ENCODE data around the gene BTBD16.

The BTBD16 gene

DNA sequence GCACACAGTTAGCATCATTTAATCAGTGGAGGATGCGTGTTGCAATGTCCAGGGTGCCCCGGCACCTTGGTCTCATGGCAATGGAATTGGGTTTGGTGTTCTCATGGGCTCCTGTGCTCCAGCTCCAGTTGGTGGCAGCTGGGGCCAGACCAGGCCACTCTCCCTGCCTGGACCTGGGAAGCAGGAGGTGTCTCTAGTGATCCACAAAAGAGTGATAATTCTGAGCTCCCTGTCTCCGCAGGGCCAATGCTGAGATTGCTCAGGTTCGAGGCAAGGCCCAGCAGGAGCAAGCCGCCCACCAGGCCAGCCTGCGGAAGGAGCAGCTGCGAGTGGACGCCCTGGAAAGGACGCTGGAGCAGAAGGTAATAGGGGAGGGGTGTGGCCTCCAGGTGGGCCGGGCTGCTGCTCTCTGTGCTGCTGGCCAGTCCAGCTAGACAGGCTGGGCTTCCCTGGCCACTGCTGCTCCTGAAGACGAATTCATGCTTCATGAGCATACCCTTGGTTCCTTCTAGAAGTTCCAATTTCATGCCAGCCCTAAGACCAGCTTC is 21.7 kb upstream of the BTBD16 start:
- DNase-seq (ENCODE audit: low read depth) = no peak
- Histone ChIP-seq H3K36me3 (ENCODE audit: control insufficient read depth, insufficient read depth, low read length, severe bottlenecking) (peaks cover 35% of the 10 kb centered on the region), H3K27me3 (replicated peaks; ENCODE audit: control insufficient read depth, insufficient read depth, low read length) (no peaks in the 10 kb centered on the region), H3K9me3 (ENCODE audit: control insufficient read depth, low read length) (no peaks in the 10 kb centered on the region), H3K9ac (ENCODE audit: low read length) (no peak overlapping the region), H3K4me3 (ENCODE audit: low read length) (no peak overlapping the region), H3K4me1 (ENCODE audit: control insufficient read depth, insufficient read depth, low read length) (no peaks in the 10 kb centered on the region)

DNA sequence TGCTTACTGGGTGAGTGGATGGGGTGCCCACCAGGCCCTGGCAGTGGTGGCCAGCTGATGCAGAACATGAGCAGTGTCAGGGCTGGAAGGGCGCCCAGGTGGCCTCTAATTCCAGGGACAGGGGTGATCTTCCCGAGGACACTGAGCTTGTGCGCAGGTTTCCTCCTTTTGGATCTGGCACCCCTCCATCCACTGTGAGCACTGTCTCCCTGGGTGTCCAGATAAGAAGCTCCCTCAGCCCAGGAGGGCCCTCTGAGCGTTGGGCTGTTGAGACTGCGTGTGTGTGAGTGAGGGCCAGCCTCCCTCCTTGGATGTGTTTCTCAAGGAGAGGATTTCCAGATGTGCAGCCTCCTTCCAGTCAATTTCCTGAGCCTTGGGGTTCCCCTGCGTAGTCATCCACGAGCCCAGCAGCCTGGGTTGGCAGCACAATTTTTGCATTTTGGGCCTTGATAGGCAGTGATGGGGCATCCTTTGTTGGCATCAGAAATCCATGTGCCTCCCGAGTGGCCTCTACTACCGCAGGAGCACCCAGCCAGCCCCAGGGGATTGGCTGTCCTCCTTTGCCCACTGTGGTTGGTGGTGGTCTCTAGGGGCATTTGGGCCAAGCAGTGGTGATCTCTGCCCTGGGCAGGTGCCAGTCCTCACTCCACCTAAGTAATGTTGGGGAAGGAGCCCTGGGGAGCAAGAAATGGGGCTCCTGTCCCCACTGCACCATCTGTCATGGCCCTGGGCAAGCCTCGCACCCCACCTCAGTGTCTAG is 20.9 kb upstream of the BTBD16 start:
- peaks cover 37% of the 10 kb centered on the region for H3K36me3 ChIP-seq (ENCODE audit: control insufficient read depth, insufficient read depth, low read length, severe bottlenecking)
- no peak for DNase-seq (ENCODE audit: low read depth)
- no peak overlapping the region for H3K9ac ChIP-seq (ENCODE audit: low read length)
- H3K4me1 ChIP-seq (ENCODE audit: control insufficient read depth, insufficient read depth, low read length) = no peaks in the 10 kb centered on the region
- H3K27me3 ChIP-seq (replicated peaks; ENCODE audit: control insufficient read depth, insufficient read depth, low read length) = no peaks in the 10 kb centered on the region
- H3K4me3 ChIP-seq (ENCODE audit: low read length) = no peak overlapping the region
- H3K9me3 ChIP-seq (ENCODE audit: control insufficient read depth, low read length) = no peaks in the 10 kb centered on the region

DNA sequence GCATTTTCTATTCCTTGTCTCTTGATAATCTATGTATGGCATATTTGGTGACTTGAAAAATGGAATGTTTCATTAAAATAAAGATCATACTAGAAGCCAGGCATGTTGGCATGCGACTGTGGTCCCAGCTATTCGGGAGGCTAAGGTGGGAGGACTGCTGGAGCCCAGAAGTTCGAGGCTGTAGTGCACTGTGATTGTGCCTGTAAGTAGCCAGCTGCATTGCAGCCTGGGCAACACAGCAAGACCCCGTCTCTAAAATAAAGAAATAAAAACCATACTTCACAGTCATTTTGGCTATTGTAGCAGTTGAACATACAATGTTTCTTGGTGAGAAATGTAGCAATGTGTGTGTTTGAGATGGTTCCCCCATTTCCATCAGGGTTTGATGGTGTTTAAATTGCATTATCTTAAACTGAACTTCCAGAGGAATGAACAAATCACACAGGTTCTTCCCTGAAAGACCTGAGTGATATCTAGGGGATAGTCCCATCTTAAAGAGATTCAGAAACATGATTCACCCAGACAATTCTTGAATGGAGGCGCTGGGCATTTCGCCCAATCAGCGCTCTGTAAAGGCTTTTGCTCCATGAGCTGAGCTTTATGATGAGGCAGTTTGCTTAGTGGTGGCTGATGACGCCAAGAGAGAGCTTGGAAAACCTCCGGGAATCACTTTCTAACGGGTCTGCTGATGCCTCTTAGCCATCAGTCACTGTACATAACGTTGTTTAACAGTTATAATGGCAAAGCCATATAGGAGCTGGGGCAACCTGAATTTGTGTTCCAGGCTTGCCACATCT is 19.4 kb upstream of the BTBD16 start:
- Histone ChIP-seq H3K9ac (ENCODE audit: low read length) (no peak overlapping the region), H3K4me1 (ENCODE audit: control insufficient read depth, insufficient read depth, low read length) (no peaks in the 10 kb centered on the region), H3K4me3 (ENCODE audit: low read length) (no peak overlapping the region), H3K9me3 (ENCODE audit: control insufficient read depth, low read length) (no peaks in the 10 kb centered on the region), H3K27me3 (replicated peaks; ENCODE audit: control insufficient read depth, insufficient read depth, low read length) (no peaks in the 10 kb centered on the region), H3K36me3 (ENCODE audit: control insufficient read depth, insufficient read depth, low read length, severe bottlenecking) (peaks cover 29% of the 10 kb centered on the region)
- no peak for DNase-seq (ENCODE audit: low read depth)

GRCh38 chr10:122252805-122253204 is 18.3 kb upstream of the BTBD16 start:
- DNase-seq (ENCODE audit: low read depth) = no peak
- Histone ChIP-seq H3K27me3 (replicated peaks; ENCODE audit: control insufficient read depth, insufficient read depth, low read length) (no peaks in the 10 kb centered on the region), H3K4me3 (ENCODE audit: low read length) (no peak overlapping the region), H3K36me3 (ENCODE audit: control insufficient read depth, insufficient read depth, low read length, severe bottlenecking) (peaks cover 28% of the 10 kb centered on the region), H3K9ac (ENCODE audit: low read length) (no peak overlapping the region), H3K9me3 (ENCODE audit: control insufficient read depth, low read length) (no peaks in the 10 kb centered on the region), H3K4me1 (ENCODE audit: control insufficient read depth, insufficient read depth, low read length) (peaks cover 4% of the 10 kb centered on the region)

DNA sequence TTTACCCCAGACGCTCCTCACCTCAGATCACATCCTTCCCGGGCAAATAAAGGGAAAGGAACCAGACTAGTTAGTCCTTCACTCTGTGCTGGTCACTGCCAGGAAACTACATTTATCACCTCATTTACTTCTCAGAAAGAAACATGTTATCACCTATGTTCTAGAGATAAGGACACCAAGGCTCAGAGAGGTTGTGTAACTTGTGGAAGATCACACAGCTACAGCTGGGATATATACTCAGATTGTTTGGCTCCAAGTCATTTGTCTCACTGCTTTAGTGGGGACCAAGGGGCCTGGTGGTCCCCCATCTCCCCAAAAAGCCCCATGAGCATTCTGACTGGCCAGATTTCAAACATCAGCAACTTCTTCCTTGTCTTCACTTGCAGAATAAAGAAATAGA is 17.5 kb upstream of the BTBD16 start:
- Histone ChIP-seq H3K9me3 (ENCODE audit: control insufficient read depth, low read length) (no peaks in the 10 kb centered on the region), H3K9ac (ENCODE audit: low read length) (no peak overlapping the region), H3K4me3 (ENCODE audit: low read length) (no peak overlapping the region), H3K4me1 (ENCODE audit: control insufficient read depth, insufficient read depth, low read length) (peaks cover 4% of the 10 kb centered on the region), H3K27me3 (replicated peaks; ENCODE audit: control insufficient read depth, insufficient read depth, low read length) (no peaks in the 10 kb centered on the region), H3K36me3 (ENCODE audit: control insufficient read depth, insufficient read depth, low read length, severe bottlenecking) (peaks cover 28% of the 10 kb centered on the region)
- no peak for DNase-seq (ENCODE audit: low read depth)

DNA sequence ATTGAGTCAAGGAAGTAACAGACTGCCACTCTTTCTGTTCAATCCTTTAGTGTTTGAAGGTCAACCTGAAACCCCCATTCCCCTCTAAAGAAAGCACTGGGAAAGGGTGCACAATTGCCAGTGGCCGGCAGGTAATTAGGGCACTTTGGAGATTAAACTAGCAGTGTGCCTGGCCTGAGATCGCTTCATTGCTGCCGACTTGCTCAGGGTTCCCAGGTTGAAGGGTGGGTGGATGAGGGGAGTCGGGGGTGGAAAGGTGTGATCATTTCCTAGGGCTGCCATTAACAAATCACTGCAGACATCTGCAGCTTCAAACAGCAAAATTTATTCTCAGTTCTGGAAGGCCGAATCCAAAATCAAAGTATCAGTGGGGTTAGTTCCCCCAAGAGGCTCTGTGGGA is 16.3 kb upstream of the BTBD16 start:
- Histone ChIP-seq H3K4me3 (ENCODE audit: low read length) (no peak overlapping the region), H3K9me3 (ENCODE audit: control insufficient read depth, low read length) (no peaks in the 10 kb centered on the region), H3K9ac (ENCODE audit: low read length) (no peak overlapping the region), H3K4me1 (ENCODE audit: control insufficient read depth, insufficient read depth, low read length) (peaks cover 11% of the 10 kb centered on the region), H3K27me3 (replicated peaks; ENCODE audit: control insufficient read depth, insufficient read depth, low read length) (no peaks in the 10 kb centered on the region), H3K36me3 (ENCODE audit: control insufficient read depth, insufficient read depth, low read length, severe bottlenecking) (peaks cover 28% of the 10 kb centered on the region)
- no peak for DNase-seq (ENCODE audit: low read depth)

DNA sequence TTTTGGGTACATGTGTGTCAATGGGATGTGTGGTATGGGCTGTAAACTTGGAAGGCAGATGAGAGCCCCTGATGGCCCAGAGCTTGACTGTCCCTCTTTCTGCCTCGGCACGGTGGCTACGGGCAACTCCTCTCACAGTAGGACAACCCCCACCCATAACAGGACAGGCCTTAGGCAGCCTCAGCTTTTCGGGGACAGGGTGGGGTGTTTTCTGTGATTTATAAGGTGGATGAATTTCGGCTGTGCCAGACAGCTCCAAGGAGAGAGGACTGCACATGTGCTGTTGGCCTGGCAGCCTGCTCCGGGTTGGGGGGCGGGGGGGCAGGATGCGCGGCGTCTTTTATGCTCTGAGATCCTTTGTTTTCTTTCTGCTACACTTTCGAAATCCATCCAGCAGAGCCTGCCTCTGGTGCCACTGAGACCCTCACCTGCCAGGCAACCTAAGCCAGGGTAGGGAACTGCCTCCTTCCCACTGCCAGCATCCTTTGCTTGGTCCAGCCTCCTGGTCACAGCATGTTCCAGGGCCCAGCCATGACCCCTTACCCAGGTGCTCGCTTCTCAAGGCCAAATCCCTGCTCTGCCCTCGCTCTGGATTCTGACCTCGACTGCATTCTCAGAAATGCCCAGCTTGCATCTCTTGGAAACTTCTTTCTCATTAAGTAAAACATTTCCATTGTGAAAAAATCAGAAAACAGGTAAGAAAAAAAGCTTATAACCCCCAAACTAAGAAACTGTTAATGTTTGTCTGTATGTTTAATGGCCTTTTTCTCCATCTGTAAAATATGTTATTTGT is 15.4 kb upstream of the BTBD16 start:
- no peaks in the 10 kb centered on the region for H3K27me3 ChIP-seq (replicated peaks; ENCODE audit: control insufficient read depth, insufficient read depth, low read length)
- DNase-seq (ENCODE audit: low read depth) = no peak
- no peak overlapping the region for H3K4me3 ChIP-seq (ENCODE audit: low read length)
- H3K4me1 ChIP-seq (ENCODE audit: control insufficient read depth, insufficient read depth, low read length) = peaks cover 11% of the 10 kb centered on the region
- no peaks in the 10 kb centered on the region for H3K9me3 ChIP-seq (ENCODE audit: control insufficient read depth, low read length)
- peaks cover 28% of the 10 kb centered on the region for H3K36me3 ChIP-seq (ENCODE audit: control insufficient read depth, insufficient read depth, low read length, severe bottlenecking)
- H3K9ac ChIP-seq (ENCODE audit: low read length) = no peak overlapping the region

DNA sequence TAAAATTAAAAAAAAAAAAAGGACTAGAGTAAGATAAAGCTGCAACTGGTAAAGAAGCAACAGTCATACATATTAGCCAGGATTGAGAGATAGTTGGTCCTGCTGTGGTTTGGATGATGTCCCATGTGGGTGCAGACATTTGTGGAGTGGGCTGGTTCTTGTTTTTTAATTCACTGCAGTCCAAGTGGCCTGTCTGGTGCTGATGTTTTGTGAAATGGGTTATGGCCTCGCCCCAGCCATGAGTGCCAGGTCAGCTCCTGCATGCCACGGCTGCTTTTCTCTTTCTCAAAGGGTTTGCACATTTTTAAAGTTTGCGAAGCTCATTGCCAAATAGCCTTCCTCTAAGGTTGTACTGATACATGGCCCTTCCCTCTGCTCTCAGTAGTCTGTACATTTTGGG is 14.1 kb upstream of the BTBD16 start:
- H3K9ac ChIP-seq (ENCODE audit: low read length) = no peak overlapping the region
- peaks cover 24% of the 10 kb centered on the region for H3K36me3 ChIP-seq (ENCODE audit: control insufficient read depth, insufficient read depth, low read length, severe bottlenecking)
- no peak for DNase-seq (ENCODE audit: low read depth)
- peaks cover 11% of the 10 kb centered on the region for H3K4me1 ChIP-seq (ENCODE audit: control insufficient read depth, insufficient read depth, low read length)
- H3K4me3 ChIP-seq (ENCODE audit: low read length) = no peak overlapping the region
- H3K27me3 ChIP-seq (replicated peaks; ENCODE audit: control insufficient read depth, insufficient read depth, low read length) = no peaks in the 10 kb centered on the region
- H3K9me3 ChIP-seq (ENCODE audit: control insufficient read depth, low read length) = peaks cover 7% of the 10 kb centered on the region

DNA sequence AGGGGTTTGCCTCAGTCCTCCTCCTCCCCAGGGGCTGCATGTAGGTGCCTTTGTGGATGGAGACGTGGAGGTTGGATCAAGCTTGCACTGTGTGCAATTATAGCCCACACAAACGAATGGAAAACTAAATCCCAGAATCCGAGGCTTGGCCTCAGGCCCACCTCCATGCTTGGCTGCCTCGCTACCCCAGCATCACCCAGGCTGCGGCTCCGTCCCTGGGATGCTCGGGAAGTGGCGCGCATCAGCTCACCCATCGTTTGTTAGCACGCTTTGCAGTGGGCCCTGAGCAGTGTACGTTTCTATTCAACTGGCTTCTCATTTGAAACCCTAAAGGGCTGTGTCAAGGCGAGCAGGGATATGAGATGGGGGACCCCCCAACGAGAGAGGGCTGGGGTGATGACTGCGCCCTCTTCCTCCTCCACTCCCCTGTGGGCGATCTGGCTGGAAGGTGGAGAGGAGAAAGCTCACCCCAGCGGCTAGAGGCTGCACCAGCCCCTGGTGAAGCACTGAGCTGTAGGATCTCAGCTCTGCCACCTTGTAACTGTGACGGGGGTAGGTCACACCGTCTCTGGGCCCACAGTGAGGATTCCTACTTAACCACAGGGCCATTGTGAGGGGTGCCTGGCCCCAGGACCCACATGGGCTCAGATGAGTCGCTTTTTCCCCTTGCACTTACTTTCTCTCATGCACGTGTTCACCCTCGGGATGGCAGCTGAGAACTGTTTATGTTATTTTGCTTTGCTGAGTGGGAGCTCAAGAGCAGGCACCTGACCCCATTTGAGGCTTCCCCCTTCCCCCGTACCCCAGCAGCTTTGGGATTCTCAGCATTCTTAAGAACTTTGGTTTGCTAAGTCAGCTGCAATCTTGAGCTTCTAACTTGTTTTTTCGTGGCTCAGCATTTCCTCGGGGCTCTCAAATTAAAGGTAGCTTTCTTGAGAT is 12.7 kb upstream of the BTBD16 start:
- H3K9me3 ChIP-seq (ENCODE audit: control insufficient read depth, low read length) = peaks cover 14% of the 10 kb centered on the region

GRCh38 chr10:122259075-122259466 is 12.0 kb upstream of the BTBD16 start:
- no peak for DNase-seq (ENCODE audit: low read depth)
- H3K27me3 ChIP-seq (replicated peaks; ENCODE audit: control insufficient read depth, insufficient read depth, low read length) = no peaks in the 10 kb centered on the region
- H3K36me3 ChIP-seq (ENCODE audit: control insufficient read depth, insufficient read depth, low read length, severe bottlenecking) = peaks cover 10% of the 10 kb centered on the region
- H3K4me3 ChIP-seq (ENCODE audit: low read length) = no peak overlapping the region
- no peak overlapping the region for H3K9ac ChIP-seq (ENCODE audit: low read length)
- peaks cover 14% of the 10 kb centered on the region for H3K9me3 ChIP-seq (ENCODE audit: control insufficient read depth, low read length)
- peaks cover 18% of the 10 kb centered on the region for H3K4me1 ChIP-seq (ENCODE audit: control insufficient read depth, insufficient read depth, low read length)

More for the DNA sequence above, 12.7 kb upstream of the BTBD16 start:
- H3K36me3 ChIP-seq (ENCODE audit: control insufficient read depth, insufficient read depth, low read length, severe bottlenecking) = peaks cover 16% of the 10 kb centered on the region
- H3K4me3 ChIP-seq (ENCODE audit: low read length) = no peak overlapping the region
- peak; percentile 56 for DNase-seq (ENCODE audit: low read depth)
- peaks cover 11% of the 10 kb centered on the region for H3K4me1 ChIP-seq (ENCODE audit: control insufficient read depth, insufficient read depth, low read length)
- no peaks in the 10 kb centered on the region for H3K27me3 ChIP-seq (replicated peaks; ENCODE audit: control insufficient read depth, insufficient read depth, low read length)
- no peak overlapping the region for H3K9ac ChIP-seq (ENCODE audit: low read length)
